ENCODE data around the gene CCDC77.

Gene CCDC77

GRCh38 chr12:388541-389141, 12.8 kb upstream of the CCDC77 start:
- H3K4me1 ChIP-seq (ENCODE audit: low read length), result peaks cover 24% of the 10 kb centered on the region
- peaks cover 14% of the 10 kb centered on the region for H3K36me3 ChIP-seq (replicated peaks; ENCODE audit: low read depth, low read length)
- H3K9ac ChIP-seq (ENCODE audit: low read length), result peak overlapping the region; percentile 97
- TF ChIP-seq EZH2phosphoT487 (IDR thresholded peaks at IDR 0.05; ENCODE audit: low read depth) (no peak), CTCF (IDR thresholded peaks at IDR 0.05; ENCODE audit: low read depth, low read length) (no peak)
- peak overlapping the region; percentile 96 for H3K4me3 ChIP-seq (ENCODE audit: low read length)
- no peaks in the 10 kb centered on the region for H3K9me3 ChIP-seq (ENCODE audit: insufficient read depth, low read length)
- H2AFZ ChIP-seq (ENCODE audit: low read depth, low read length), result peak overlapping the region; percentile 81
- no peaks in the 10 kb centered on the region for H3K27me3 ChIP-seq (ENCODE audit: low read depth, low read length)
- peaks cover 56% of the 10 kb centered on the region for H3K79me2 ChIP-seq (ENCODE audit: low read length)
- peaks cover 28% of the 10 kb centered on the region for H4K20me1 ChIP-seq (ENCODE audit: insufficient read depth, low read length)
- H3K27ac ChIP-seq (ENCODE audit: low read length), result peak overlapping the region; percentile 90
- H3K4me2 ChIP-seq (ENCODE audit: low read length), result peak overlapping the region; percentile 91

- TF ChIP-seq CTCF (IDR thresholded peaks at IDR 0.05; ENCODE audit: low read depth, low read length) (no peak), EZH2phosphoT487 (IDR thresholded peaks at IDR 0.05; ENCODE audit: low read depth) (no peak)
- peaks cover 49% of the 10 kb centered on the region for H3K79me2 ChIP-seq (ENCODE audit: low read length)
- H3K9ac ChIP-seq (ENCODE audit: low read length), result peak within 1 kb of the TSS; percentile 97
- H3K27ac ChIP-seq (ENCODE audit: low read length), result peak within 1 kb of the TSS; percentile 90
- H3K4me1 ChIP-seq (ENCODE audit: low read length), result peaks cover 24% of the 10 kb centered on the region
- no peaks in the 10 kb centered on the region for H3K9me3 ChIP-seq (ENCODE audit: insufficient read depth, low read length)
- H4K20me1 ChIP-seq (ENCODE audit: insufficient read depth, low read length), result peaks cover 28% of the 10 kb centered on the region
- peaks cover 7% of the 10 kb centered on the region for H3K36me3 ChIP-seq (replicated peaks; ENCODE audit: low read depth, low read length)
- H2AFZ ChIP-seq (ENCODE audit: low read depth, low read length), result peak within 1 kb of the TSS; percentile 100
- H3K4me2 ChIP-seq (ENCODE audit: low read length), result peak within 1 kb of the TSS; percentile 94
- no peaks in the 10 kb centered on the region for H3K27me3 ChIP-seq (ENCODE audit: low read depth, low read length)
- peak within 1 kb of the TSS; percentile 96 for H3K4me3 ChIP-seq (ENCODE audit: low read length)
Observed at GRCh38 chr12:389142-390096, 12.0 kb upstream of the CCDC77 start, which contains the start of gene KDM5A. TSS of gene KDM5A (minus strand) at chr12:389320. CDS start at chr12:389091, 229 bp downstream.

GRCh38 chr12:400828-401227, 616 bp upstream of the CCDC77 start:
- H3K27ac ChIP-seq (ENCODE audit: low read length), result no peak overlapping the region

More at GRCh38 chr12:400828-401227, 616 bp upstream of the CCDC77 start:
- peaks cover 10% of the 10 kb centered on the region for H3K4me1 ChIP-seq (ENCODE audit: low read length)
- TF ChIP-seq EZH2phosphoT487 (IDR thresholded peaks at IDR 0.05; ENCODE audit: low read depth), result no peak
- no peak for TF ChIP-seq CTCF (IDR thresholded peaks at IDR 0.05; ENCODE audit: low read depth, low read length)
- no peaks in the 10 kb centered on the region for H3K36me3 ChIP-seq (replicated peaks; ENCODE audit: low read depth, low read length)
- peak overlapping the region; percentile 83 for H3K4me2 ChIP-seq (ENCODE audit: low read length)
- peaks cover 20% of the 10 kb centered on the region for H3K79me2 ChIP-seq (ENCODE audit: low read length)
- H4K20me1 ChIP-seq (ENCODE audit: insufficient read depth, low read length), result no peaks in the 10 kb centered on the region
- H2AFZ ChIP-seq (ENCODE audit: low read depth, low read length), result peak overlapping the region; percentile 90
- no peaks in the 10 kb centered on the region for H3K27me3 ChIP-seq (ENCODE audit: low read depth, low read length)
- H3K9ac ChIP-seq (ENCODE audit: low read length), result peak overlapping the region; percentile 53
- H3K9me3 ChIP-seq (ENCODE audit: insufficient read depth, low read length), result no peaks in the 10 kb centered on the region
- peak overlapping the region; percentile 92 for H3K4me3 ChIP-seq (ENCODE audit: low read length)

All from OCI-LY3 (cell line).